GM12892 (cell line): Measurements from ENCODE around the gene ADPRHL1.

Experiments
- POLR2A ChIP-seq: IDR thresholded peaks from 2 replicates; pipeline ENCODE4 v1.6.1; 2011; ENCODE audit warnings: low read depth, low read length, control low read depth
- POLR2AphosphoS5 ChIP-seq: IDR thresholded peaks from 2 replicates; pipeline ENCODE4 v1.6.1; 2011; ENCODE audit warnings: low read depth, low read length, control low read depth
- TAF1 ChIP-seq: IDR thresholded peaks from 2 replicates; pipeline ENCODE4 v1.6.1; 2011; ENCODE audit warnings: low read depth, mild to moderate bottlenecking, control low read depth, low read length, borderline replicate concordance

DNA sequence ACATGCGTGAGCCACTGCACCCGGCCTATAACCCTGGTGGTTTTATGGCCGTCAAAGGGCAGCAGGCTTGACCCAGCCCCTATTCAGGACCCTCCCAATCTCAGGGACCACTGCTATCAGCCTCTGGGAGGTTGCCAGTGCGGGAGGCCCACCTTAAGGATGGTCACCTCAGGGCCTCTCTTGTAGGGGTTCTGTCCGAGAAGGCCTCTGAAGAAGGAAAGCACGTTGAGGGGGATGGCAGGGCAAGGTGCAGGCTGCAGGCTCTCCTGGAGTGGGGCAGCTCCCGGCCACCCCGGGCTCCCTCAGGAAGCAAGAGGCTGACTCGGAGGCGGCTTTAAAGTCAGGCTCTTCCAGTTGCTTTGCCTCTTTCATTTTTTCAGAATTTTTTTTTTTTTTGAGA, 83.4 kb downstream of the ADPRHL1 start:
- TF ChIP-seq TAF1 (no peak), POLR2A (no peak), POLR2AphosphoS5 (no peak)
